Liver (tissue), 9 donors: Measurements from ENCODE around the gene TAPT1. TPM values are rescaled to one million over a fixed set of nuclear protein-coding genes. Genes with fewer than 3 reads are reported as not detected.

Experiments
- DNase-seq: peaks from one replicate; pipeline ENCODE4 v3.0.0-alpha.2; 2017; ENCODE audit warnings: low spot score
- H3K27ac ChIP-seq, 2 donors: one replicate each; pipeline ENCODE4 v1.7.0; 2013; ENCODE audit warnings: inconsistent platforms in 2 of 2, low read length in 2 of 2, control low read depth in 1 of 2, low read depth in 1 of 2, mild to moderate bottlenecking in 1 of 2
- H3K27me3 ChIP-seq, 4 donors: one replicate each; pipeline versions ENCODE4 v1.6.1 to v1.7.0; 2013; ENCODE audit warnings: low read length in 3 of 4, inconsistent platforms in 1 of 4, mild to moderate bottlenecking in 1 of 4, moderate library complexity in 1 of 4; ENCODE audit not compliant: control insufficient read depth in 4 of 4, insufficient read depth in 4 of 4
- H3K36me3 ChIP-seq, 4 donors: one replicate each; pipeline versions ENCODE4 v1.6.1 to v1.7.0; 2013; ENCODE audit warnings: low read length in 3 of 4, mild to moderate bottlenecking in 3 of 4, low read depth in 1 of 4, moderate library complexity in 1 of 4; ENCODE audit not compliant: control insufficient read depth in 4 of 4, insufficient read depth in 3 of 4
- H3K4me1 ChIP-seq, 4 donors: one replicate each; pipeline versions ENCODE4 v1.6.1 to v1.7.0; 2013; ENCODE audit warnings: low read length in 3 of 4, mild to moderate bottlenecking in 3 of 4, moderate library complexity in 1 of 4; ENCODE audit not compliant: control insufficient read depth in 4 of 4, insufficient read depth in 4 of 4
- H3K4me3 ChIP-seq, 3 donors: one replicate each; pipeline versions ENCODE4 v1.6.1 to v1.7.0; 2013; ENCODE audit warnings: low read length in 3 of 3, control low read depth in 1 of 3, low read depth in 1 of 3, mild to moderate bottlenecking in 1 of 3
- H3K9ac ChIP-seq, 2 donors: one replicate each; pipeline ENCODE4 v1.7.0; 2013; ENCODE audit warnings: low read length in 2 of 2, mild to moderate bottlenecking in 2 of 2, moderate library complexity in 2 of 2, control low read depth in 1 of 2, low read depth in 1 of 2
- H3K9me3 ChIP-seq, 4 donors: one replicate each; pipeline versions ENCODE4 v1.6.1 to v1.7.0; 2013; ENCODE audit warnings: low read length in 3 of 4; ENCODE audit not compliant: control insufficient read depth in 4 of 4
- ATF3 ChIP-seq: IDR thresholded peaks from 2 replicates; pipeline ENCODE4 v1.6.1; 2016; ENCODE audit warnings: antibody characterized with exemption
- EGR1 ChIP-seq, 2 donors: IDR thresholded peaks; 2 replicates each; pipeline ENCODE4 v1.6.1; 2016 to 2018; ENCODE audit warnings: antibody characterized with exemption in 2 of 2, low read depth in 2 of 2
- FOXA1 ChIP-seq: IDR thresholded peaks from 2 replicates; pipeline ENCODE4 v1.6.1; 2016; ENCODE audit warnings: antibody characterized with exemption
- FOXA2 ChIP-seq: IDR thresholded peaks from 2 replicates; pipeline ENCODE4 v1.6.1; 2016; ENCODE audit warnings: antibody characterized with exemption
- GABPA ChIP-seq, 2 donors: IDR thresholded peaks in 1 of 2; conservative IDR thresholded peaks in 1 of 2; 2 replicates each; pipeline ENCODE4 v1.6.1; 2016; ENCODE audit warnings: antibody characterized with exemption in 2 of 2, mild to moderate bottlenecking in 1 of 2, moderate library complexity in 1 of 2
- JUND ChIP-seq, 2 donors: IDR thresholded peaks; 2 replicates each; pipeline ENCODE4 v1.6.1; 2016; ENCODE audit warnings: antibody characterized with exemption in 2 of 2
- MAX ChIP-seq: IDR thresholded peaks from 2 replicates; pipeline ENCODE4 v1.6.1; 2016; ENCODE audit warnings: antibody characterized with exemption
- NR2F2 ChIP-seq: IDR thresholded peaks from 2 replicates; pipeline ENCODE4 v1.6.1; 2016; ENCODE audit warnings: antibody characterized with exemption
- RAD21 ChIP-seq, 2 donors: IDR thresholded peaks; 2 replicates each; pipeline ENCODE4 v1.6.1; 2016; ENCODE audit warnings: antibody characterized with exemption in 2 of 2, mild to moderate bottlenecking in 2 of 2
- REST ChIP-seq: IDR thresholded peaks from 2 replicates; pipeline ENCODE4 v1.6.1; 2016; ENCODE audit warnings: antibody characterized with exemption, mild to moderate bottlenecking
- RXRA ChIP-seq, 2 donors: IDR thresholded peaks; 2 replicates each; pipeline ENCODE4 v1.6.1; 2017 to 2018; ENCODE audit warnings: antibody characterized with exemption in 2 of 2, mild to moderate bottlenecking in 1 of 2
- SP1 ChIP-seq: IDR thresholded peaks from 2 replicates; pipeline ENCODE4 v1.6.1; 2018; ENCODE audit warnings: antibody characterized with exemption, mild to moderate bottlenecking
- TAF1 ChIP-seq: conservative IDR thresholded peaks from 2 replicates; pipeline ENCODE4 v1.6.1; 2016; ENCODE audit warnings: antibody characterized with exemption, mild to moderate bottlenecking
- ZBTB33 ChIP-seq: IDR thresholded peaks from 2 replicates; pipeline ENCODE4 v1.6.1; 2016; ENCODE audit warnings: antibody characterized with exemption
- WGBS: extraction: QIAGEN DNeasy Blood & Tissue Kit; methylation state at CpG from one replicate; pipeline ENCODE4 v1.1.7; 2013; 5-methylcytosine and 5-hydroxymethylcytosine counted together
- polyA plus RNA-seq, 2 donors: library from polyadenylated mRNA; stranded (reverse) in 1 of 2; unstranded in 1 of 2; fragments of 200-250 nt in 1 of 2; fragments of >200 nt in 1 of 2; fragmentation: Nextera tagmentation in 1 of 2; extraction: Ambion mirVana in 1 of 2; gene quantifications; one replicate each; pipeline versions ENCODE4 v1.2.1 to v1.2.3, GENCODE V29; 2013 to 2015
- total RNA-seq, 2 donors: library from RNA; depleted of rRNA; stranded (reverse); fragments of >200 nt; gene quantifications; one replicate each; pipeline ENCODE4 v1.2.3, GENCODE V29; 2014
- TF ChIP-seq, protein P1 (sequence below): fragments of 150-350 bp; IDR thresholded peaks from 2 replicates; pipeline ENCODE4 v1.5.1; 2017; ENCODE audit warnings: improper control_type of control experiment, low read depth, low read length; ENCODE audit not compliant: missing input control
- donor health status: healthy.
- donor health status: healthy.
- donor health status: healthy.
- donor health status: healthy.
- donor health status: healthy.

TAPT1 gene
- total and polyA plus RNA-seq, 4 donors = 12.2 to 53.7 (median 22.1) TPM

GRCh38 chr4:16236402-16237023 is 10.2 kb upstream of the TAPT1 start:
- no peaks in the 10 kb centered on the region for H3K27me3 ChIP-seq

DNA sequence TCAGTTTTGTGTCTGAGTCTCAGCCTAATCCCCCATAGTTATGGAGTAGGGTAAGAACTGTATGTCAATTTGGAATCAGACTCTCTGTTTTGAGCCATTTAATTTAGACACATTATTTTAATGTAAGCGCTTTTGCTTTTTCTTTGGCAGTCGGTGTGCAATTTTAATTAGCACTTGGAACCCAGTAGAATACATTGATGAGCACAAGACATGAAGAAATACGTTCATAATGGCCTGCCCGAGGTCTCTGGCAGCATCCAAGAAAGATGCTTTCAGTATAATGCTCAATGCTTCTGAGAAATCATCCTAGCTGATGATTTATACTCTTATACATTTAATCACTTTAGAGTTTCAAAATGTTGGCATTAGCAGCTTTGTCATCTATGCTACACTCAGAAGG is 8.9 kb upstream of the TAPT1 start:
- H3K9me3 ChIP-seq = no peaks in the 10 kb centered on the region
- H3K4me3 ChIP-seq = no peak overlapping the region
- H3K9ac ChIP-seq = no peak overlapping the region
- H3K27ac ChIP-seq = no peak overlapping the region
- WGBS = 96% methylated on average over 4 of the region's 4 CpGs
- peaks cover 2 to 23% (median 13%) of the 10 kb centered on the region in 4 donors for H3K4me1 ChIP-seq
- H3K36me3 ChIP-seq = no peaks in the 10 kb centered on the region
- H3K27me3 ChIP-seq = no peaks in the 10 kb centered on the region
- no peak for DNase-seq
- TF ChIP-seq TAF1 (no peak), ATF3 (no peak), MAX (no peak), RAD21 (IDR thresholded peaks at IDR 0.05) (no peak), RXRA (IDR thresholded peaks at IDR 0.05) (no peak), FOXA2 (no peak), FOXA1 (no peak), SP1 (no peak), JUND (IDR thresholded peaks at IDR 0.05) (no peak), NR2F2 (no peak), GABPA (IDR thresholded peaks at IDR 0.05 in 1 of 2, conservative IDR thresholded peaks at IDR 0.05 in 1 of 2) (no peak)
- TF ChIP-seq, protein P1, sequence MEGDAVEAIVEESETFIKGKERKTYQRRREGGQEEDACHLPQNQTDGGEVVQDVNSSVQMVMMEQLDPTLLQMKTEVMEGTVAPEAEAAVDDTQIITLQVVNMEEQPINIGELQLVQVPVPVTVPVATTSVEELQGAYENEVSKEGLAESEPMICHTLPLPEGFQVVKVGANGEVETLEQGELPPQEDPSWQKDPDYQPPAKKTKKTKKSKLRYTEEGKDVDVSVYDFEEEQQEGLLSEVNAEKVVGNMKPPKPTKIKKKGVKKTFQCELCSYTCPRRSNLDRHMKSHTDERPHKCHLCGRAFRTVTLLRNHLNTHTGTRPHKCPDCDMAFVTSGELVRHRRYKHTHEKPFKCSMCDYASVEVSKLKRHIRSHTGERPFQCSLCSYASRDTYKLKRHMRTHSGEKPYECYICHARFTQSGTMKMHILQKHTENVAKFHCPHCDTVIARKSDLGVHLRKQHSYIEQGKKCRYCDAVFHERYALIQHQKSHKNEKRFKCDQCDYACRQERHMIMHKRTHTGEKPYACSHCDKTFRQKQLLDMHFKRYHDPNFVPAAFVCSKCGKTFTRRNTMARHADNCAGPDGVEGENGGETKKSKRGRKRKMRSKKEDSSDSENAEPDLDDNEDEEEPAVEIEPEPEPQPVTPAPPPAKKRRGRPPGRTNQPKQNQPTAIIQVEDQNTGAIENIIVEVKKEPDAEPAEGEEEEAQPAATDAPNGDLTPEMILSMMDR = no peak

More at GRCh38 chr4:16236402-16237023, 10.2 kb upstream of the TAPT1 start:
- Histone ChIP-seq H3K9me3 (no peaks in the 10 kb centered on the region), H3K4me1 (peaks cover 2 to 17% (median 12%) of the 10 kb centered on the region in 4 donors), H3K27ac (no peak overlapping the region), H3K9ac (no peak overlapping the region), H3K36me3 (no peaks in the 10 kb centered on the region), H3K4me3 (no peak overlapping the region)
- 98% methylated on average over 5 of the region's 5 CpGs for WGBS
- DNase-seq = no peak
- TF ChIP-seq RAD21 (IDR thresholded peaks at IDR 0.05) = no peak
- TF ChIP-seq REST = no peak
- TF ChIP-seq EGR1 (IDR thresholded peaks at IDR 0.05; ENCODE audit: low read depth in 2 of 2) = no peak
- TF ChIP-seq SP1 = no peak
- TF ChIP-seq FOXA2 = no peak
- TF ChIP-seq MAX = no peak
- TF ChIP-seq FOXA1 = no peak
- TF ChIP-seq ATF3 = no peak
- no peak for TF ChIP-seq ZBTB33
- TF ChIP-seq RXRA (IDR thresholded peaks at IDR 0.05) = no peak
